GM12872 (cell line): ENCODE measurements around the gene ASCL1.
A peak's percentile ranks its signal among the peaks of the same experiment; 100 is the strongest.

Source experiments
- TF ChIP-seq, protein P1 (sequence below): IDR thresholded peaks from 3 replicates; pipeline ENCODE4 v1.5.1; 2011; ENCODE audit warnings: low read depth, mild to moderate bottlenecking, low read length, moderate library complexity; ENCODE audit not compliant: insufficient read depth

ASCL1 gene

DNA sequence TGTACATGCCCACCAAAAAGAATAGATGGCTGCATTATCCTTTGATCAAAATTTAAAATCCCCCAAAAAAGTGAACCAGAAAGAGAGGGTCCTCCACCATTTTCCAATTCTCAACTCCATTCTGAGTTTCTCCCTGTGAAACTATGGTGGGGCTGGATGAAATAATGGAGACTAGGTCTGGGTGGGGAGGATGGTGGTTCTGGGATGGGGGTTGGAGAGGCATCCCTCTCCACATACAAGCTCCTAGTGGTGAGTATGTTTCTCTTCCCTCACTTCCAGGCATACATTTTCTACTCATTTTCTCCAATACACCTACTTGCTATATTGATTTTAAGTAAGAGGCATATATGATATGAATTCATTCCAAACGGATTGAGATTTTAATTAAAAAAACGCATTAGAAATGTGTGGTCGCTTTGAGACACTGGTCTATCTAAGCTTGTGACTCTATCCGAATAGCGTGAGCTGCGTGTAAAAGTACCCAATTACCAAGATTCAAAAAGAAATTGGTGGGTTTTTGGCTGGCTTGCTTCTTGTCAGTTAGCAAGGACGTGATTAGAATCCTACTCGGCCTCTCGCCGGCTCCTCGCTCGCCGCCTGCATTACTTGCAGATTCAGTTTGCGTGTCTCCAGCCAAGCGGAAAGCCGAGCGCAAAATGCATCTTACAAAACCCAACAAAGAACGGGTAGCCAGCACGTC, 3.4 kb downstream of the ASCL1 start:
- TF ChIP-seq, protein P1, sequence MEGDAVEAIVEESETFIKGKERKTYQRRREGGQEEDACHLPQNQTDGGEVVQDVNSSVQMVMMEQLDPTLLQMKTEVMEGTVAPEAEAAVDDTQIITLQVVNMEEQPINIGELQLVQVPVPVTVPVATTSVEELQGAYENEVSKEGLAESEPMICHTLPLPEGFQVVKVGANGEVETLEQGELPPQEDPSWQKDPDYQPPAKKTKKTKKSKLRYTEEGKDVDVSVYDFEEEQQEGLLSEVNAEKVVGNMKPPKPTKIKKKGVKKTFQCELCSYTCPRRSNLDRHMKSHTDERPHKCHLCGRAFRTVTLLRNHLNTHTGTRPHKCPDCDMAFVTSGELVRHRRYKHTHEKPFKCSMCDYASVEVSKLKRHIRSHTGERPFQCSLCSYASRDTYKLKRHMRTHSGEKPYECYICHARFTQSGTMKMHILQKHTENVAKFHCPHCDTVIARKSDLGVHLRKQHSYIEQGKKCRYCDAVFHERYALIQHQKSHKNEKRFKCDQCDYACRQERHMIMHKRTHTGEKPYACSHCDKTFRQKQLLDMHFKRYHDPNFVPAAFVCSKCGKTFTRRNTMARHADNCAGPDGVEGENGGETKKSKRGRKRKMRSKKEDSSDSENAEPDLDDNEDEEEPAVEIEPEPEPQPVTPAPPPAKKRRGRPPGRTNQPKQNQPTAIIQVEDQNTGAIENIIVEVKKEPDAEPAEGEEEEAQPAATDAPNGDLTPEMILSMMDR: no peak

DNA sequence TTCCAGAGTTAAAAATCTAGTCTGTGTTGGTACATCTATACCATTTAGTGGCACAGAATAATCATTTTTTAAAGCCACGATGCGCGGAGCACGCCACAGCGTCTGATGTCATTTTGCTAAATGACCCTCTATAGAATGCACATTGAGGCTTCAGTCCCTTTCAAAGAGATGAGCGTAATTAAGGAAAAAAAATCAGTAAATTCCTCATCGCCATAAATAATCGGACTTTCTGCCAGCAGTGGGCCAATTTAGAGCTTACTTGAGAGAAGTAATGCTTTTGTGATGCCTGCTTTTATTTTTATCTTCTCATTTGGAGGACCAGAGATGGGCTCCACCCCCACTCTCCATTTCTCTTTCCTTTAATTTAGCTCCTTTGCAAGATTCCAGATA, 4.0 kb downstream of the ASCL1 start:
- TF ChIP-seq, protein P1: no peak

DNA sequence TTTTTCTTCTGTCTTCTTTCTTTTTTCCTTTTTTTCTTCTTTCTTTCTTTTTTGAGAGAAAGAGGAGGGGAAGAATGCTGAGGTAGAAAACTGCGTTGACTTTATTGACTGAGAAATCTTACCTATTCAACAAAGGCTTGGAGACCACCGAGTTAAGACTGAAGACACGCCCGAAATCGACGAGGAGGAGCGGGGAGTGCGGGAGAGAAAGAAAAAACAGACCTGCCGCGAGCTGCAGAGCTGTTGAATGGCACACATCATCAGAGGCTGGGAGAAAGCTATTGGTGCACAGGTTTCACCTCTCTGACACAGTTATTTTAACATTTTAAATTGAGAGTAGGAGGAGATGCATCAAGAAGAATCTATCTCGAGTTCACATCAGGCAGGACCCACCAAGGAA, 5.1 kb downstream of the ASCL1 start:
- TF ChIP-seq, protein P1: no peak

DNA sequence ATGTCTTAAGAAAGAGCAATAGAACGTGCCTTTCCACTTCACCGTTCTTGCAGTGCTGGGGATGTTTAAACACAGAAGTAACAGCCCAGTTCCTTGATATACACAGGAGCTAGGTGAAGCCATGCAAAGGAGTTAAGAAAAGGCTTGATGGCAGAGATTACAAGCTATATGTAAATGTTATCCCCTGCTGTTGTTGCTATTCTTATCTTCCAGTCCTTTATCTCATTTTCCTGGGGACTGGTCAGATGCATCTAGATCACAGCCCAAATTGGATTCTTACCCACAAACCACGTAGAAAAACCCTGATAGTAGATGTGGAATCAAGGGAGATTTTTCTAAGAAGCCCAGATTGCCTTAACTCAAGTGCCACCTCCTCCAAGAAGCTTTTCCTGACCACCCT, 5.5 kb downstream of the ASCL1 start:
- TF ChIP-seq, protein P1: no peak

DNA sequence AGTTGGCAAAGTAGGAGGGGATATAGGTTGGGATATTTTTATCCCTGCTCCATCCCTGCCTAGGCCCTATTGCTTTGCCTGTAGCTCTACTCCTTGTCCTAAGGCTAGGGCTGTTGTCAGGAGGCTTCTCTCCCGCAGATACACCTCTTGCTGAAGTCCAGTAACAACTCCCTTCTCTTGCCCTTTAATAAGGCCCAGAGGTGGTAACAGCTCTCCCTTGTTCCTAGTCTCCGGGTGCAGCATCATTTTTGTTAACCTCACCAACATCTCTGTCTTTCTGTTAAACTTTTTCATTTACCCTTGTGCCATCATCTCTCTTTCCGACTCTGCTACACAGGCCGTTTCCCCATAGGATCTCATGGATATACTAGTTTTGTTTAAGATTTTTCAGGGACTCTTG, 6.3 kb downstream of the ASCL1 start:
- TF ChIP-seq, protein P1: no peak

DNA sequence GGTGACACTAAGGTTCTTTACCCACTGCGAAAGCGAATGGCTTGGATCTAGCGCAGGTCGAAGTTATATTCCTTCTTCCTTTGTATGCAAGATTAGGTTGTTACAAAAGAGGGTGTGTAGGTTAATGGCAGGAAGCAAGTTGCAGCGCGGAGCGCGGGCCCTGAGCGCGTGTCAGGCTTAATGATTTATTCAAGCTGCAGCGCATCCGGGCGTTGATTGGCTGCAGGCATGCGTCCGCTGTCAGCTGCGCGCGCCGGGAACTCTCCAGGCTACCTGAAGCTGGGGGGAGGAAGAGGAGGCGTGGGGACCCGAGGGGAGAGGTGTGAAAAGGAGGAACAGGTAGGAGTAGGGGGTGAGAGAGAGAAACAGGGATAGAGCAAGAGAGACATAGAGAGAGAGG, 7.4 kb downstream of the ASCL1 start:
- TF ChIP-seq, protein P1: no peak

DNA sequence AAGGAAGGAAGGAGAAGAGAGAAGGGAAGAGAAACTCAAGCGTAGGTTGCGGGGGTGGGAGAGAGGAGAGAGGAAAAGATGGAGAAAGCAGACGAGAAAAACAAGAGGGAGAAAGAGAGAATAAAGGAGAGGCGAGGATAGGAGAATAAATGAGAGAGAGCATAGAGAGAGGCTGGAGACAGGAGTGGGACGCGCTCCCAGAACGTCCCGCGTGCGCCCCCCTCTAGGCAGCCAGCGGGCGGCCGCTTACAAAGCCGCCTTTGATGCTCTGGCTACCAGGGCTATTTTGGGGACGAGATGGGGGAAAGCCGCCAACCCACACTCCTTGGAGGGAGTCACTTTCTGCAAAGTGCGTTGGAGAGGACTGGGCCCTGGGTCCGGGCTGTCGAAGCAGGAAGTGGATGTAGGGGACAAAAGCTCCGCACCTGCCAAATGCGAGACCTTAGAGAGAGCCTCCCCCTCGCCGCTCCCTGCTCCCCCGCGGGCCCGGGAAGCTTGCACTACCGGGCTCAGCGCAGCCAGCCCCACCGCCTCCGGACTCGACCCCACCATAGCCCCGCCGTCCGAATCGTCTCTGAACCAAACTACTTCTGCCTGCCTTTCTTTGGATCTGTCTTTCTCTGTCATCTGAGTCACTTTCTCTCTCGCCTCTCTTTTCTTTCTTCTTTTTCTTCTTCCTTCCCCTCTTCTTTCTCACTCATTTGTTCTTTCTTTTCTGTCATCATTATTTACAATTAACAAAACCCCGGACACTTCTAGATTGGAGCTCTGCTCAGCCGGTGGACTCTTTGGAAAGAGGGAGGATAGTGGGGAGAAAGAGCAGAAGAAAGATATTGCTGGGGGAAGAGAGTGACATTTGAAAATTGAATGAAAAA, 8.0 kb downstream of the ASCL1 start:
- TF ChIP-seq, protein P1: 0 out of 3 replicates have a peak, but pooled peaks have one; percentile 9
